Transverse colon (tissue), 4 donors: ENCODE data around the gene TRPV3. TPM values are rescaled to one million over a fixed set of nuclear protein-coding genes. Genes with fewer than 3 reads are reported as not detected.
A peak's percentile ranks its signal among the peaks of the same experiment; 100 is the strongest.
"Not testable (repeated sequence)": the region's sequence is repeated elsewhere in the genome, so short reads cannot be mapped to it uniquely, and the experiment has no call there.

ENCODE experiments used
- DNase-seq: peaks from one replicate; pipeline ENCODE4 v3.0.0-alpha.2; 2019
- H3K27ac ChIP-seq, 4 donors: fragments of 200-600 bp; sonication (generic); 2 replicates each; pipeline ENCODE4 v1.5.1; 2016 to 2018; ENCODE audit warnings: inconsistent platforms in 4 of 4
- H3K27me3 ChIP-seq: fragments of 200-600 bp; sonication (generic); 2 replicates; pipeline ENCODE4 v1.5.1; 2017; ENCODE audit warnings: inconsistent platforms
- H3K36me3 ChIP-seq, 4 donors: fragments of 200-600 bp; sonication (generic); 2 replicates each; pipeline ENCODE4 v1.5.1; 2017 to 2019; ENCODE audit warnings: inconsistent platforms in 4 of 4
- H3K4me1 ChIP-seq, 4 donors: fragments of 200-600 bp; sonication (generic); 2 replicates each; pipeline ENCODE4 v1.5.1; 2017 to 2020; ENCODE audit warnings: inconsistent platforms in 4 of 4
- H3K4me3 ChIP-seq, 4 donors: fragments of 200-600 bp; sonication (generic); 1 replicate in 1 of 4; 2 replicates in 3 of 4; pipeline versions ENCODE4 v1.5.1 to v1.6.1; 2017 to 2019; ENCODE audit warnings: inconsistent platforms in 4 of 4
- H3K9me3 ChIP-seq, 2 donors: fragments of 200-600 bp; sonication (generic); 2 replicates each; pipeline ENCODE4 v1.5.1; 2017 to 2019; ENCODE audit warnings: inconsistent platforms in 2 of 2
- EP300 ChIP-seq: sonication (generic); formaldehyde crosslinking; IDR thresholded peaks from one replicate; pipeline ENCODE4 v1.6.1; 2017; ENCODE audit warnings: antibody characterized with exemption, low read depth
- POLR2A ChIP-seq: fragments of 450-650 bp; IDR thresholded peaks from one replicate; pipeline ENCODE4 v1.6.1; 2016; ENCODE audit warnings: antibody characterized with exemption, mild to moderate bottlenecking, moderate library complexity
- POLR2AphosphoS5 ChIP-seq, 3 donors: sonication (generic); formaldehyde crosslinking; IDR thresholded peaks; one replicate each; pipeline ENCODE4 v1.6.1; 2016; ENCODE audit warnings: antibody characterized with exemption in 3 of 3
- WGBS, 2 donors: methylation state at CpG; one replicate each; pipeline ENCODE4 v1.1.5; 2018; ENCODE audit warnings: low coverage in 1 of 2; 5-methylcytosine and 5-hydroxymethylcytosine counted together
- in situ Hi-C, 4 donors: fragments of 200-750 bp; cut with MboI; loops; one replicate each; pipeline versions ENCODE4 v1.15.0 to v1.15.1; 2017; ENCODE audit warnings: low sequenced_read_pairs in 3 of 4, low pct_ligation_motif_present in 1 of 4, low pct_unique_long_range_greater_than_20kb in 1 of 4
- intact Hi-C: fragments of 100-400 bp; cut with DNase I; formaldehyde crosslinking; loops from one replicate; pipeline ENCODE4 v1.15.1; 2023; ENCODE audit warnings: low total_unique reads
- total RNA-seq, 4 donors: library from RNA; depleted of rRNA; stranded (reverse); fragments of >200 nt; gene quantifications; one replicate each; pipeline ENCODE4 v1.1.0, GENCODE V29; 2016
- TF ChIP-seq, protein P1 (sequence below), 5 experiments: fragments of 200-600 bp in 3 of 5; fragments of 450-650 bp in 2 of 5; sonication (generic) in 3 of 5; IDR thresholded peaks; 1 replicate in 2 of 5; 2 replicates in 3 of 5; pipeline ENCODE4 v1.5.1; 2016 to 2017; ENCODE audit warnings: antibody characterized with exemption in 5 of 5, inconsistent platforms in 3 of 5, mild to moderate bottlenecking in 2 of 5, moderate library complexity in 1 of 5

TRPV3 gene
- total RNA-seq, 4 donors from 2014 or later = 0.20 to 7.1 (median 3.7) TPM

DNA sequence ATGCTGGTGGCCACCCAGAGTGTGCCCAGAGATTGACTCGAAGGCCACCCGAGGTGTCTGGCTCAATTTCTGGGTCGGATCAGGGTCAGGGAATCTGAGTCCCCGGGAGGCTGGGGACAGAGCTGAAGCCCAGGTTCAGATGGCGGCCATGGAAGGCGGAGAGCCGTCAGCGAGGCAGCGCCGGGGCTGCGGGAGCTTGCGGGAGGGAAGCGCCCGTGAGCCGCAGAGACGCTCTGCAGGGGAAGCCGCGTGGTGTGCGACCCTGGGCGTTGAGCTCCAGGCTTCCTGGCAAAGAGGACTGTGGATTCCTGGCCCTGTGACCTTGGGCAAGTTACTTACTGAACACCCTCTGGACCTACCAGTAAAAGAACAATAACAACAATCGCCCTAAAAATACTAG is 85.5 kb downstream of the TRPV3 start:
- H3K27ac ChIP-seq = no peak overlapping the region
- H3K27me3 ChIP-seq = no peaks in the 10 kb centered on the region
- WGBS, 2 donors = 94% methylated on average over 18 of the region's 21 CpGs; no CpG with 5 or more reads in 1 of the 2 donors
- H3K36me3 ChIP-seq = no peaks in the 10 kb centered on the region
- H3K4me3 ChIP-seq = no peak overlapping the region
- H3K4me1 ChIP-seq = peaks cover 11 to 27% (median 18%) of the 10 kb centered on the region in 4 donors
- H3K9me3 ChIP-seq = no peaks in the 10 kb centered on the region
- TF ChIP-seq EP300 (no peak), POLR2AphosphoS5 (IDR thresholded peaks at IDR 0.05) (no peak), POLR2A (no peak)
- TF ChIP-seq, protein P1, sequence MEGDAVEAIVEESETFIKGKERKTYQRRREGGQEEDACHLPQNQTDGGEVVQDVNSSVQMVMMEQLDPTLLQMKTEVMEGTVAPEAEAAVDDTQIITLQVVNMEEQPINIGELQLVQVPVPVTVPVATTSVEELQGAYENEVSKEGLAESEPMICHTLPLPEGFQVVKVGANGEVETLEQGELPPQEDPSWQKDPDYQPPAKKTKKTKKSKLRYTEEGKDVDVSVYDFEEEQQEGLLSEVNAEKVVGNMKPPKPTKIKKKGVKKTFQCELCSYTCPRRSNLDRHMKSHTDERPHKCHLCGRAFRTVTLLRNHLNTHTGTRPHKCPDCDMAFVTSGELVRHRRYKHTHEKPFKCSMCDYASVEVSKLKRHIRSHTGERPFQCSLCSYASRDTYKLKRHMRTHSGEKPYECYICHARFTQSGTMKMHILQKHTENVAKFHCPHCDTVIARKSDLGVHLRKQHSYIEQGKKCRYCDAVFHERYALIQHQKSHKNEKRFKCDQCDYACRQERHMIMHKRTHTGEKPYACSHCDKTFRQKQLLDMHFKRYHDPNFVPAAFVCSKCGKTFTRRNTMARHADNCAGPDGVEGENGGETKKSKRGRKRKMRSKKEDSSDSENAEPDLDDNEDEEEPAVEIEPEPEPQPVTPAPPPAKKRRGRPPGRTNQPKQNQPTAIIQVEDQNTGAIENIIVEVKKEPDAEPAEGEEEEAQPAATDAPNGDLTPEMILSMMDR (IDR thresholded peaks at IDR 0.05) = no peak
- in situ Hi-C loops = loop anchor here in 1 of 4 donors (25.0 kb wide), 1 partner anchor 110 kb away; no protein-coding TSS in a partner anchor
- no peak for DNase-seq
- intact Hi-C loops = no loop called here

DNA sequence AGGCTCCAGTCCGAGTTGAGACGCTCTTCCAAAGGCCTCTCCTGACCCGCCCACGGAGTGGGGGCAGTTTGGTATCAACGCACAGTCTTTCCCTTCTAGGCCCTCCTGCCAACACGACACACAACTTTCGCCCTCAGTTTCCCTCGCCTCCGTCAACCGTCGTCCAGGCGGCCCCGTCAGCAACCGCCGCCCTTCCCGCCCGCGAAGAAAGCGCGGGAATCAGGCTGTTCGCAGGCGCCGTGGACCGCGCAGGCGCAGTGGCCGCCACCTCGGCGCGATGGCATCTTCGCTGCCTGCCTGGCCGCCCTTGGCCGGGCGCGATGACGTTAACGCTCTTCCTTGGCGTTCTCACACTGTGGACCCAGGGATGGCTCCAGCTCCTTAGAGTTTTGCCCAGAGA is 86.0 kb downstream of the TRPV3 start, which contains the start of gene SPATA22:
Gene SPATA22, minus strand, starts transcription at position 221 of the 400 bp plus-strand sequence. CDS start 2,494 bp downstream, outside the sequence.
- H3K9me3 ChIP-seq = no peaks in the 10 kb centered on the region
- peaks cover 11 to 27% (median 18%) of the 10 kb centered on the region in 4 donors for H3K4me1 ChIP-seq
- H3K4me3 ChIP-seq = no peak within 1 kb of the TSS
- H3K27ac ChIP-seq = no peak within 1 kb of the TSS
- in situ Hi-C loops (loop anchor here in 1 of 4 donors (25.0 kb wide), 1 partner anchor 109 kb away; no protein-coding TSS in a partner anchor), intact Hi-C loops (no loop called here)
- TF ChIP-seq, protein P1 (IDR thresholded peaks at IDR 0.05) = no peak
- TF ChIP-seq POLR2A (no peak), POLR2AphosphoS5 (IDR thresholded peaks at IDR 0.05) (no peak), EP300 (no peak)
- 94% methylated on average over 38 of the region's 38 CpGs; no CpG with 5 or more reads in 1 of the 2 donors for WGBS, 2 donors
- DNase-seq = no peak
- no peaks in the 10 kb centered on the region for H3K36me3 ChIP-seq
- H3K27me3 ChIP-seq = no peaks in the 10 kb centered on the region

DNA sequence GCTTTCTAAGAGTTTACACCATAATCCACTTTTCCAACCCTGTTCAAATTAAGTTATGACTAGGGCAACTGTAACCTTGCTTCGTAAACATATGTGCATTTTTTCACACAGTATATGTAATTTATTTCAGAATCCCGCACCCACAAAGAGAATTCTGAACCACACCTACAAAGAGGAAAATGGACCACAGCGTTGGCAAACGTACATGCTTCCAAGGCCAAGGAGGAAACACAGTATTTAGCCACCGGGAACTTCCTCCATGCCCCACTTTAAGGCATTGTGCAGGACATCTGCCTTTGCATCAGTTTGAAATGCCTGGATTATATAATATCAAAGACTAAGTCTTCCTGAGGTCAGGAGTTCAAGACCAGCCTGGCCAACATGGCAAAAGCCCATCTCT is 88.1 kb downstream of the TRPV3 start:
- intact Hi-C loops = no loop called here

DNA sequence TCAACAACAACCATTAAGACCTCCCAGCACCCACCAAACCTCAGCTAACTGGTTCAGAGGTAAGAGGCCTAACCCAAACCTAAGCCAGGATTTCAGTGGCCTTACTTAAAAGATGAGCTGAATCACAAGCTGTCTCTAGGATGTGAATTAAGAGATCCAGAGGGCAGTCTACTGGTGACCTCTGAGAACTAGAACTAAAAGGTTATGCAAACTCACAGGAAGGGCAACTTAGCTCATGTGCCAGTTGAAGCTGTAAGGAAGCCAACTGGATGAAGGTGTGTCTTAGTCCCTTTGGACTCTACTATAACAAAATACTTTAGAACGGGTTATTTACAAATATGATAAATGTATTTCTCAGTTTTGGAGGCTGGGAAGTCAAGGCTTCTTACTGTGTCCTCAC is 91.3 kb downstream of the TRPV3 start:
- in situ Hi-C loops = loop anchor here in 1 of 4 donors (25.0 kb wide), 1 partner anchor 104 kb away; no protein-coding TSS in a partner anchor

More for the DNA sequence above, 88.1 kb downstream of the TRPV3 start:
- Histone ChIP-seq H3K4me3 (no peak overlapping the region), H3K9me3 (no peaks in the 10 kb centered on the region), H3K27ac (peak overlapping the region in 1 of 4 donors; percentile 0), H3K27me3 (no peaks in the 10 kb centered on the region), H3K36me3 (no peaks in the 10 kb centered on the region), H3K4me1 (peaks cover 5 to 11% (median 9%) of the 10 kb centered on the region in 4 donors)
- no peak for TF ChIP-seq POLR2AphosphoS5 (IDR thresholded peaks at IDR 0.05)
- TF ChIP-seq POLR2A = no peak
- TF ChIP-seq EP300 = no peak
- TF ChIP-seq, protein P1 (IDR thresholded peaks at IDR 0.05) = no peak
- peak; percentile 17 for DNase-seq
- WGBS, 2 donors = 45 to 50% methylated on average over 5 of the region's 5 CpGs
- in situ Hi-C loops = loop anchor here in 1 of 4 donors (25.0 kb wide), 1 partner anchor 107 kb away; no protein-coding TSS in a partner anchor

More for the DNA sequence above, 91.3 kb downstream of the TRPV3 start:
- 23 to 48% methylated on average over 1 of the region's 1 CpG for WGBS, 2 donors
- H3K36me3 ChIP-seq, H3K4me3 ChIP-seq, H3K9me3 ChIP-seq, H3K4me1 ChIP-seq, DNase-seq, intact Hi-C loops, H3K27me3 ChIP-seq, H3K27ac ChIP-seq: not testable (repeated sequence)

Other genes with a start within 250 kb of the TRPV3 start
- gene OR3A2, start 171.5 kb downstream of the TRPV3 start, total RNA-seq = not detected
- not detected for gene OR1E1, start 159.4 kb downstream of the TRPV3 start, total RNA-seq
- not detected for gene OR3A3, start 146.4 kb downstream of the TRPV3 start, total RNA-seq
- gene OR1E2, start 124.0 kb downstream of the TRPV3 start, total RNA-seq = not detected
- gene SPATA22, start 86.0 kb downstream of the TRPV3 start, total RNA-seq = not detected
- 1 to 10 TPM in 3 of 4 donors, under 1 TPM in 1; 1.00 to 5.2 (median 2.9) TPM for gene ASPA, start 81.8 kb downstream of the TRPV3 start, total RNA-seq
- 10 to 100 TPM in 3 of 4 donors, 1 to 10 TPM in 1; 7.0 to 30.7 (median 10.7) TPM for gene TRPV1, start 51.6 kb upstream of the TRPV3 start, total RNA-seq
- 10 to 100 TPM in 3 of 4 donors, 1 to 10 TPM in 1; 9.0 to 50.9 (median 24.2) TPM for gene SHPK, start 78.4 kb upstream of the TRPV3 start, total RNA-seq
- gene CTNS, start 78.9 kb upstream of the TRPV3 start, total RNA-seq = 10 to 100 TPM in 3 of 4 donors, 1 to 10 TPM in 1; 1.2 to 25.7 (median 18.8) TPM
- 100 to 1,000 TPM; 129 to 451 (median 202) TPM for gene TAX1BP3, start 110.8 kb upstream of the TRPV3 start, total RNA-seq
- 10 to 100 TPM in 2 of 4 donors, 1 to 10 TPM in 2; 3.0 to 24.4 (median 13.2) TPM for gene EMC6, start 111.0 kb upstream of the TRPV3 start, total RNA-seq
- gene P2RX5, start 138.3 kb upstream of the TRPV3 start, total RNA-seq = 10 to 100 TPM in 1 of 4 donors, 1 to 10 TPM in 1, under 1 TPM in 2; 0.68 to 11.4 (median 2.1) TPM
- 1 to 10 TPM in 1 of 4 donors, under 1 TPM in 2, not detected in 1; 0.14 to 2.4 (median 0.64) TPM for gene HASPIN, start 166.1 kb upstream of the TRPV3 start, total RNA-seq
- gene ITGAE, start 243.4 kb upstream of the TRPV3 start, total RNA-seq = 10 to 100 TPM in 2 of 4 donors, 1 to 10 TPM in 2; 2.8 to 23.1 (median 14.5) TPM